ENCODE measurements around the gene MFF. TPM values are rescaled to one million over a fixed set of nuclear protein-coding genes. Genes with fewer than 3 reads are reported as not detected.

MFF gene
- total RNA-seq, 4 donors from 2014 or later, result 15.1 to 99.1 (median 88.3) TPM

- Histone ChIP-seq H3K27ac (no peak overlapping the region), H3K27me3 (no peaks in the 10 kb centered on the region), H3K36me3 (no peaks in the 10 kb centered on the region), H3K9me3 (no peaks in the 10 kb centered on the region), H3K4me1 (no peaks in the 10 kb centered on the region), H3K4me3 (no peak overlapping the region)
- DNase-seq, result no peak
- no peak for TF ChIP-seq POLR2A (IDR thresholded peaks at IDR 0.05)
- TF ChIP-seq CTCF (IDR thresholded peaks at IDR 0.05), result no peak
- intact Hi-C loops (cut with DNase I; ENCODE audit: low total_unique reads), result no loop called here
These were observed 72.5 kb downstream of the MFF start for GRCh38 chr2:227397562-227397961.

GRCh38 chr2:227398684-227399670 lies 73.9 kb downstream of the MFF start:
- Histone ChIP-seq H3K36me3 (no peaks in the 10 kb centered on the region), H3K27ac (no peak overlapping the region), H3K27me3 (no peaks in the 10 kb centered on the region), H3K9me3 (no peaks in the 10 kb centered on the region), H3K4me1 (no peaks in the 10 kb centered on the region), H3K4me3 (no peak overlapping the region)
- TF ChIP-seq CTCF (IDR thresholded peaks at IDR 0.05), result no peak
- no peak for TF ChIP-seq POLR2A (IDR thresholded peaks at IDR 0.05)
- intact Hi-C loops (cut with DNase I; ENCODE audit: low total_unique reads), result no loop called here
- no peak for DNase-seq

GRCh38 chr2:227401550-227401949 lies 76.5 kb downstream of the MFF start:
- intact Hi-C loops (cut with DNase I; ENCODE audit: low total_unique reads), result no loop called here
- TF ChIP-seq POLR2A (IDR thresholded peaks at IDR 0.05) (no peak), CTCF (IDR thresholded peaks at IDR 0.05) (no peak)
- H3K27me3 ChIP-seq, result no peaks in the 10 kb centered on the region
- no peaks in the 10 kb centered on the region for H3K36me3 ChIP-seq
- H3K4me1 ChIP-seq, result no peaks in the 10 kb centered on the region
- H3K27ac ChIP-seq, result no peak overlapping the region
- H3K9me3 ChIP-seq, result no peaks in the 10 kb centered on the region
- H3K4me3 ChIP-seq, result no peak overlapping the region
- no peak for DNase-seq

- Histone ChIP-seq H3K27ac (no peak overlapping the region), H3K4me1 (no peaks in the 10 kb centered on the region), H3K36me3 (no peaks in the 10 kb centered on the region), H3K27me3 (no peaks in the 10 kb centered on the region), H3K4me3 (no peak overlapping the region), H3K9me3 (no peaks in the 10 kb centered on the region)
- no peak for DNase-seq
- no peak for TF ChIP-seq POLR2A (IDR thresholded peaks at IDR 0.05)
- TF ChIP-seq CTCF (IDR thresholded peaks at IDR 0.05), result no peak
- intact Hi-C loops (cut with DNase I; ENCODE audit: low total_unique reads), result no loop called here
These were observed 77.3 kb downstream of the MFF start for GRCh38 chr2:227402321-227402720.

GRCh38 chr2:227402959-227403358 lies 77.9 kb downstream of the MFF start:
- no peak for DNase-seq
- Histone ChIP-seq H3K27me3 (no peaks in the 10 kb centered on the region), H3K4me1 (no peaks in the 10 kb centered on the region), H3K4me3 (no peak overlapping the region), H3K36me3 (no peaks in the 10 kb centered on the region), H3K9me3 (no peaks in the 10 kb centered on the region), H3K27ac (no peak overlapping the region)
- no peak for TF ChIP-seq POLR2A (IDR thresholded peaks at IDR 0.05)
- no peak for TF ChIP-seq CTCF (IDR thresholded peaks at IDR 0.05)
- intact Hi-C loops (cut with DNase I; ENCODE audit: low total_unique reads), result no loop called here
